Thyroid gland (tissue), 4 donors: ENCODE results near the gene HOXB7. TPM values are rescaled to one million over a fixed set of nuclear protein-coding genes. Genes with fewer than 3 reads are reported as not detected.

Experiments
- DNase-seq, 2 donors: peaks; one replicate each; pipeline ENCODE4 v3.0.0-alpha.2; 2019
- H3K27ac ChIP-seq, 3 donors: fragments of 200-600 bp; sonication (generic); 1 replicate in 2 of 3; 2 replicates in 1 of 3; pipeline ENCODE4 v1.5.1; 2016 to 2019; ENCODE audit warnings: mild to moderate bottlenecking in 1 of 3, moderate library complexity in 1 of 3
- H3K27me3 ChIP-seq: fragments of 200-600 bp; sonication (generic); one replicate; pipeline ENCODE4 v1.5.1; 2019
- H3K36me3 ChIP-seq, 2 donors: fragments of 200-600 bp; sonication (generic); one replicate each; pipeline ENCODE4 v1.5.1; 2016 to 2019
- H3K4me1 ChIP-seq, 2 donors: fragments of 200-600 bp; sonication (generic); one replicate each; pipeline ENCODE4 v1.5.1; 2017 to 2019
- H3K4me3 ChIP-seq, 3 donors: fragments of 200-600 bp; sonication (generic); replicated peaks in 1 of 3; 1 replicate in 2 of 3; 2 replicates in 1 of 3; pipeline ENCODE4 v1.5.1; 2016; ENCODE audit warnings: mild to moderate bottlenecking in 1 of 3
- H3K9me3 ChIP-seq: fragments of 200-600 bp; sonication (generic); one replicate; pipeline ENCODE4 v1.5.1; 2017
- CTCF ChIP-seq, 6 experiments: fragments of 200-600 bp in 3 of 6; fragments of 450-650 bp in 3 of 6; sonication (generic) in 3 of 6; IDR thresholded peaks; one replicate each; pipeline ENCODE4 v1.5.1; 2016 to 2019; ENCODE audit warnings: antibody characterized with exemption in 6 of 6, mild to moderate bottlenecking in 2 of 6, inconsistent platforms in 1 of 6, moderate library complexity in 1 of 6
- POLR2A ChIP-seq, 2 donors: fragments of 450-650 bp; IDR thresholded peaks; one replicate each; pipeline ENCODE4 v1.6.1; 2017; ENCODE audit warnings: antibody characterized with exemption in 2 of 2, mild to moderate bottlenecking in 2 of 2, moderate library complexity in 1 of 2
- WGBS, 2 donors: methylation state at CpG; one replicate each; pipeline ENCODE4 v1.1.5; 2017; 5-methylcytosine and 5-hydroxymethylcytosine counted together
- intact Hi-C: fragments of 100-400 bp; cut with DNase I; formaldehyde crosslinking; loops from one replicate; pipeline ENCODE4 v1.15.1; 2023
- total RNA-seq, 4 donors: library from RNA; depleted of rRNA; stranded (reverse); fragments of >200 nt; gene quantifications; one replicate each; pipeline ENCODE4 v1.2.3, GENCODE V29; 2016

Gene HOXB7
- total RNA-seq, 4 donors from 2014 or later: 1.0 to 2.8 (median 1.3) TPM; not detected in 1

- DNase-seq: peak; percentile 53 to 62
- Histone ChIP-seq H3K36me3 (no peaks in the 10 kb centered on the region), H3K4me1 (peaks cover 5 to 29% of the 10 kb centered on the region in 2 donors), H3K9me3 (no peaks in the 10 kb centered on the region), H3K27me3 (peaks cover 67% of the 10 kb centered on the region), H3K27ac (no peak overlapping the region), H3K4me3 (no peak overlapping the region)
- TF ChIP-seq CTCF (IDR thresholded peaks at IDR 0.05) (peak in 5 of 6 experiments; percentile 39 to 87 (median 56)), POLR2A (IDR thresholded peaks at IDR 0.05) (no peak)
- WGBS, 2 donors: 5 to 14% methylated on average over 36 to 37 of the region's 37 CpGs
- intact Hi-C loops: loop anchor here (10.0 kb wide), 1 partner anchor 401 kb away; the partner anchor contains the start of gene IGF2BP1
Measured at GRCh38 chr17:48593840-48594537, 16.8 kb downstream of the HOXB7 start.

- Histone ChIP-seq H3K36me3 (no peaks in the 10 kb centered on the region), H3K9me3 (no peaks in the 10 kb centered on the region), H3K4me1 (peaks cover 5 to 29% of the 10 kb centered on the region in 2 donors), H3K27ac (no peak within 1 kb of the TSS), H3K4me3 (peak within 1 kb of the TSS in 1 of 3 donors; percentile 5), H3K27me3 (peaks cover 60% of the 10 kb centered on the region)
- TF ChIP-seq POLR2A (IDR thresholded peaks at IDR 0.05) (no peak), CTCF (IDR thresholded peaks at IDR 0.05) (no peak)
- WGBS, 2 donors: 2% methylated on average over 19 to 25 of the region's 50 CpGs
- no peak for DNase-seq
- intact Hi-C loops: loop anchor here (10.0 kb wide), 1 partner anchor 402 kb away; the partner anchor contains the start of gene IGF2BP1
Measured at GRCh38 chr17:48593126-48593829, 17.5 kb downstream of the HOXB7 start, which contains the start of gene HOXB5. Gene HOXB5 (minus strand): TSS chr17:48593779. CDS start chr17:48593682, 97 bp downstream.

GRCh38 chr17:48592577-48592976 lies 18.2 kb downstream of the HOXB7 start:
- peaks cover 55% of the 10 kb centered on the region for H3K27me3 ChIP-seq
- peaks cover 2 to 22% of the 10 kb centered on the region in 2 donors for H3K4me1 ChIP-seq
- no peaks in the 10 kb centered on the region for H3K36me3 ChIP-seq
- TF ChIP-seq POLR2A (IDR thresholded peaks at IDR 0.05): no peak
- H3K9me3 ChIP-seq: no peaks in the 10 kb centered on the region
- H3K27ac ChIP-seq: no peak overlapping the region
- H3K4me3 ChIP-seq: no peak overlapping the region
- intact Hi-C loops: loop anchor here (10.0 kb wide), 1 partner anchor 402 kb away; the partner anchor contains the start of gene IGF2BP1
- 9 to 15% methylated on average over 14 of the region's 14 CpGs for WGBS, 2 donors
- DNase-seq: no peak

- no peak overlapping the region for H3K27ac ChIP-seq
- no peak overlapping the region for H3K4me3 ChIP-seq
- 17 to 44% methylated on average over 27 to 30 of the region's 33 CpGs for WGBS, 2 donors
Measured at GRCh38 chr17:48592057-48592514, 18.7 kb downstream of the HOXB7 start.

More at GRCh38 chr17:48592057-48592514, 18.7 kb downstream of the HOXB7 start:
- no peak for DNase-seq
- Histone ChIP-seq H3K9me3 (no peaks in the 10 kb centered on the region), H3K36me3 (no peaks in the 10 kb centered on the region), H3K27me3 (peaks cover 55% of the 10 kb centered on the region), H3K4me1 (peaks cover 0 to 19% of the 10 kb centered on the region in 2 donors)
- no peak for TF ChIP-seq CTCF (IDR thresholded peaks at IDR 0.05)
- TF ChIP-seq POLR2A (IDR thresholded peaks at IDR 0.05): no peak
- intact Hi-C loops: loop anchor here (10.0 kb wide), 1 partner anchor 403 kb away; the partner anchor contains the start of gene IGF2BP1
